HG03520 (cell line): ENCODE measurements around the gene CDON.
"Not testable (repeated sequence)": the region's sequence is repeated elsewhere in the genome, so short reads cannot be mapped to it uniquely, and the experiment has no call there.

ENCODE experiments used
- ATAC-seq: cut with Tn5 transposase; IDR thresholded peaks from one replicate; pipeline ENCODE4 v1.9.1; 2021; ENCODE audit warnings: mild to moderate bottlenecking, moderate library complexity; ENCODE audit not compliant: unreplicated experiment

CDON gene

GRCh38 chr11:126051117-126051516 lies 11.5 kb downstream of the CDON start:
- ATAC-seq: no peak

- ATAC-seq: no peak
Measured at GRCh38 chr11:126049159-126049558, 13.5 kb downstream of the CDON start.

GRCh38 chr11:126048197-126048596 lies 14.5 kb downstream of the CDON start:
- no peak for ATAC-seq

GRCh38 chr11:126046570-126047195 lies 16.0 kb downstream of the CDON start:
- ATAC-seq: no peak

GRCh38 chr11:126039485-126040271 lies 23.0 kb downstream of the CDON start:
- no peak for ATAC-seq

GRCh38 chr11:126035718-126036117 lies 26.9 kb downstream of the CDON start:
- no peak for ATAC-seq

- no peak for ATAC-seq
Measured at GRCh38 chr11:126034933-126035425, 27.7 kb downstream of the CDON start.

GRCh38 chr11:126034039-126034932 lies 28.4 kb downstream of the CDON start:
- no peak for ATAC-seq

- no peak for ATAC-seq
Measured at GRCh38 chr11:126032375-126032774, 30.3 kb downstream of the CDON start.

- no peak for ATAC-seq
Measured at GRCh38 chr11:126029805-126030204, 32.9 kb downstream of the CDON start.

GRCh38 chr11:126029237-126029636 lies 33.4 kb downstream of the CDON start:
- ATAC-seq: no peak

- ATAC-seq: not testable (repeated sequence)
Measured at GRCh38 chr11:126028534-126028933, 34.1 kb downstream of the CDON start.

GRCh38 chr11:126026579-126026978 lies 36.1 kb downstream of the CDON start:
- no peak for ATAC-seq

- ATAC-seq: no peak
Measured at GRCh38 chr11:126025822-126026221, 36.8 kb downstream of the CDON start.

- ATAC-seq: no peak
Measured at GRCh38 chr11:126024123-126024522, 38.5 kb downstream of the CDON start.

GRCh38 chr11:126012852-126013251 lies 49.8 kb downstream of the CDON start:
- ATAC-seq: no peak

GRCh38 chr11:126011754-126012153 lies 50.9 kb downstream of the CDON start:
- no peak for ATAC-seq

GRCh38 chr11:126011265-126011664 lies 51.4 kb downstream of the CDON start:
- no peak for ATAC-seq

GRCh38 chr11:126008956-126009355 lies 53.7 kb downstream of the CDON start:
- no peak for ATAC-seq

- ATAC-seq: no peak
Measured at GRCh38 chr11:126007238-126007637, 55.4 kb downstream of the CDON start.

GRCh38 chr11:126006068-126006467 lies 56.6 kb downstream of the CDON start:
- no peak for ATAC-seq
